HG02840 (cell line): Measurements from ENCODE around the gene LIG4.
"Not testable (repeated sequence)": the region's sequence is repeated elsewhere in the genome, so short reads cannot be mapped to it uniquely, and the experiment has no call there.

ENCODE experiments used
- ATAC-seq: cut with Tn5 transposase; IDR thresholded peaks from one replicate; pipeline ENCODE4 v1.9.1; 2021; ENCODE audit warnings: mild to moderate bottlenecking, moderate library complexity, moderate number of reproducible peaks; ENCODE audit not compliant: unreplicated experiment, low FRiP score

Gene LIG4

DNA sequence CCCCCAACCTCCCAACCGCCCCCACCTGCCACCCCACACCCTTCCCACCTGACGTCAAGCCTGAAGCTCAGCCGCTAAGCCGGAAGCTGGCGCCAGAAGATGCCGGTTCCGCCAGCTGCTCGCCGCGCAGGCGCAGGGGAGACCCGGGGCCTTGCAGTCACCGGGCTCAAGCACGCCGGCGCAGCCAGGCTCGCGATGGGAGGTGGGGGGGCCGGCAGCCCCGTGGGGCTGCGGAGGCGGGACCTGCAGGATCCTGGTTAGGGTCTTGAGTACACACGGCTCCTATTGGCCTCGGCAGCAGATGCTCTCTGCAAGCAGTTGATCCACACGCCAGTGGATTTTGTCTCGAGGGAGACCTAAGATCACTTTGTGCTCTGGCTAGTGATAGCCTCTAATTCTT, at the start of gene LIG4:
Gene LIG4 (minus strand): TSS at position 101 of the 400 bp plus-strand sequence. CDS start 4,268 bp downstream, outside the sequence.
- ATAC-seq = peak; percentile 55

DNA sequence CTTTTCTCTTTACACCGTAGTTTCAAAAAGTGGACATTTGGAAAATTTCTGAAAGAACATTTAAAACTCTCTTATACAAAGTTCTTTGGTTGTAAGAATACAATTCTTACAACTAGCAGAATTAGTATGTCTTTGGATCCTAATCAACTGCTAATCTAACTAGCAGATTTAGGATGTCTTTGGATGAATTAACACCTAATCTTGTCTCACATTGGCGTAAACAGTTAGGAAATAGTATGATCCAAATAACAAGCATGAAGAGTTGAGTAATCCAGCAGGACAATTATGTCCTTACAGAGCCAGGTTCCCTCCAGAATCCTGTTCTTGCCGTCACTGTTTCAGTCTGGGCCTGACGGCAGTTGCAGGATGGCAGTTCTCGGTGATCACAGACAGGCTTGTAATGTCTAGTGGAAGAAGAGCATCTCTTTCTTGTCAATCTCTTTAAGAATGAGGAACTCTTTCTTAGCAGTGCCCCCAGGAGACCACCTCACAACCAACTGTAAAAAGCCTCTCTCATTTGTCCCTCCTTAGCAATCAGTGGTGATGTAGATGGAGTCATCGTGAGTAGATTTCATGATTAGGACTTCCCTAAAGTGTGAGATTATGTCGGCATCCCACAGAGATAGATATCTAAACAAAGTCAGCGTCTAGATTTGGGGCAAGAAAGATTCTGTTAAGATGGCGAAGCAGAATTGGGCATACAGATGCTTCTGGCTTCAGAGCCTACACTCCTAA, 48.5 kb upstream of the LIG4 start:
- no peak for ATAC-seq

DNA sequence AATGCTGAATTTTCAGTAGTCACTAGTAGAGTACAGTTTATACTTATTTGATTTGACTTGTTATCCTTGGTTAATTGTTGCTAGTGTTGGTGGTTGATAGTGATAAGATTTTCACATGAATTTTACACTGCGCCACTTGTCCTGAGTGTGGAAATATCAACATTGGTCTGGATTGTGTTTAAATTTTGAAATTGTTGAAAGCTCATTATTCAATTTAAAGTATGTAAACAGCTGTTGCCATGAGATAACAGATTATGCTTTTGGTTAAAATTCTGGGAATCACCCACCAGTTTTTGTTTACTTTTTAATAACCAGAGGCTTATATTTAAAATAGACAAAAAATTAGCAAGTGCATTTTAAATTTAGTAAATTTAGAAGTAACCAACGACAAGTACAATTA, 41.9 kb upstream of the LIG4 start:
- ATAC-seq = no peak

DNA sequence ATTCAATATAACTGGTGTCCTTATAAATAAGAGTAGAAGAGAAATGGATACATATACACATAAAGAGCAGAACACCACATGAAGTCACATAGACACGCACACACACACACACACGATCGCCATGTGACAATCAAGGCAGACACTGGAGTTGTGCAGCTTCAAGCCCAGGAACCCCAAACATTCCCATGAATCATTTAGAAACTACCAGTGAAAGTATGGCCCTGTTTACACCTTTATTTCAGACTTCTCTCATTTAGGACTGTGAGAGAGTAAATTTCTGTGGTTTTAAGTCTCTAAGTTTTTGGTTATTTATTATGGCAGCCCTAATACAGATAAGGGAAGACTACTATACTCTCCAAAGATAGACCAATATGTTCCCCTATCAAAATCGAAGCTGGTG, 33.8 kb upstream of the LIG4 start:
- ATAC-seq = no peak

DNA sequence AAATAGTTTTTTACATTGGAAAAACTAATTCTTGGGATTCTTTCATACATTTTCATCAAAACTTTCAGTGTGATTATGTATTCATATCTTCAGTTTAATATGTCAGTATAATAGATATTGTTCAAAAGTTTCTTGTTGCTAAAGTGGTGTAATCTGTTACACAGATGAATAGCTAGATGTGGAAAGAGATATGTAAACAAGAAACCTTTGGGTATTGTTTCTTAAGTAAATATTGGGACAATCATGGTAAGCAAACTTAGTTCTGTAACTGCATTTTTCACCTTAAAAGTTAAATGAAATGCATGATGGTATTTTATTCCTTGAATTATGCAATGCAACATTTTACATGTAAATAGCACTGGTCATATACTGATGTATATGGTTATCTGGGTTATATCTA, 15.0 kb upstream of the LIG4 start:
- ATAC-seq = no peak

DNA sequence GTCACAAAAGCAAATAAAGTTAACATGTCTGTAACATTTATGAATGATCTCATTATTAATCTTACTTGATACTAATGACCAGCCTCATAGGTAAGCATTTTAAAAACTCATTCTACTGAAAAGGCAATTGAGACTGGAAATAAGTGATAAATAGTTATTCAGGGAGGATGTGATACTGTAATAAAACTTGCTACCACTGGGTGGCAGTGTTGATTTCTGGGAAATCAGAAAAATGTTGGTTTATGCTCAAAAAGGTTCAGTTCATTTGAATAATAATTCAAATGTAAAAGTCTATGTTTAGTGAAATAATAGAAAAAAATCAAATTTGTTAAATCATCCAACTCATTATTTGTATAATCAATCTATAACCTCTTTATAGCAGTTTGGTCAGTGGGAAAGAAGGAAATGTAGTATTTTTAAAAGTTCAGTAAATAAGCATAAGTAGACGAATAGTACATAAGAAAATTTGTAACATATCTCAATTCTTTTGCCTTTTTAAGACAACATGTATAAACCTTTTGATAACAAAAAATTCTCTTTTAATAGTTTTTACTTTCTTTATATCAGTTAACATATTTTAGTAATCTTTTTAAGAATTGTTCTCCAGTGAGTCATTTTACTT, 12.4 kb upstream of the LIG4 start:
- no peak for ATAC-seq

DNA sequence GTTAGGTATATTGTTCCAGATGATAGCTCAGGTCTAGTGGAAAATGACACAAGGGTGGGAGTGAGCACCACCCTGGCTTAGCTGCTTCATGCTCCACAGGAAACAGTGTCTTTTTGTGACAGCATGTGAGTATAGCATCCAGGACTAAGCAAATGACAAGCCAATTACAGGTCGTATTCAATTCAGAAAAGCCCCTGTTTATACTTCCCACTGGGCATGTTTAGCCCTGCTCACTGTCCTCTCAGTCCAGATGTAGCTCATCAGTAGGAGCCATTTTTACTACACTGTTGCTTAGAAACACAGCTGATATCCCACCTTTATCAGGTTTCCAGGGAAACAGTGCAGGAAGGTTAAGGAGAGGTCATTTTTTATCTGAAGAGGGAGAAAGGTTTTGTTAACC, 10.8 kb upstream of the LIG4 start:
- ATAC-seq = no peak

DNA sequence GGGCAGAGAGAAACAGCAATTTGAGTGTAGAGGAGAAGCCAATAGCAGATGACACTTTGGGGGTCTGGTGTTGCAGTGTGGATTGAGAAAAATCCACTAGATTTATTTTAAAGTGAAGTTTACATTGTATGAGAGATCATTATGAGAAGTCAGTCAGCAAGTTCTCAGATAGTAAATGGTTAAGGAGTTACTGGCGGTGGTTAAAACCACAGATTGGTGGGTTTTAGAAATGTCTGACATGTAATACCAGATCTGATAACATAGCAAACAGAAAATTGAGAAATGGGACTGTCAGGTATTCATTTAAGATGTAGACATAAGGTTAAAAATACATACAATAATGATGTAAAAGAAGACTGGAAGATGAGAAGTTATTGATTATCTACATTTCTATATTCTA, 10.1 kb upstream of the LIG4 start:
- ATAC-seq = no peak

DNA sequence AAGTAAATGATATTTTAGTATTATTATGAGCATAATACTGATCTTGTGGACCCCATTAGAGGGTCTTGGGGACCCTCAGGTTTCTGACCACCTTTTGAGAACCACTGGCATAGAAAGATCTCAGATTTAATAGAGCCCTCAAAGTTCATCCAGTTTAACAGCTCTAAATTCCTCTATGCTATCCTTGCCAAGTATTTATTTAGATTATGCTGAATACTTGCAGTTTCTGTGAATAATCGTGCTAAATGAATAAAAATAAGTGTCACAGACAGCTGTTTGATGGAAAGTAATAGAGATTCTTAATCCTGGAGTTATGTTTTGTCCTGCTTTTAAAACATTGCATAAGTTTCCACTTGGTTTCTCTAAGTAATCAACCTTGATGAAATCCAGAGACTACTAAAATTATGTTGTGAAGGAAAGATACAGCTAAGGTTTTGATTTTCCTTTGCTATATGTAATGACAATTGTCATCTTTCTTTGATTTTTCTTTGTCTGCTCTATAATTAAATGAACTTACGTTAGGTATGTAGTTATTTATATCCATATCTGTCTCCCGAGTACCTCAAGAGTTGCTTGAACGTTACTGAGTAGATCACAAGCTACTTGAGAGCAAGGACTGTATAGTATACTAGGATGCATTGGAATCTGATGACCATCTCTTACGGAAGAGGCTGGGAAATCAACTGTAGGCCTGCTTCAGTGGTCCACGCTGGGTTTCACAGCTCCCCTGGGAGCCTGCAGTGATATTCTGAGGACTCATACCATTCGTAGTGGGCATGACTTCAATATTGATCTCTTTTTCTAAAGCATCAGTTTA, 8.6 kb upstream of the LIG4 start:
- ATAC-seq = no peak

DNA sequence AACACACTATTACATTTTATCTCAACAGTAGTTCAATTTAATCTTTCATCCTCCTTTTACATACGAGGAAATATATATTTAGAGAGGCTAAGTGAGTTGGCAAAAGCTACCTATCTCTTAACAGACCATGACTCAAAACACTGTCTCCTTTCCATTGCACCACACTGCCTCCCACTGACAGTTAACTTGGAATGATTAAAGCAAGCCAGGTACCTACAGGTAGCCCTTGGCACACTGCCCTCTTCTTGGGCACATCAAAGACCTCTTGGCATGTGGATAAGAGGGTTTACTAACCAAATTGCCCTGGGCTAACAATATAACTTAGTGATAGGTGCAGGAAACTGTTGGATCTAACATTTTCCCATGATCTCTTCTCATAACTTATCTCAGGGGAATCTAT, 4.7 kb upstream of the LIG4 start:
- ATAC-seq = no peak

DNA sequence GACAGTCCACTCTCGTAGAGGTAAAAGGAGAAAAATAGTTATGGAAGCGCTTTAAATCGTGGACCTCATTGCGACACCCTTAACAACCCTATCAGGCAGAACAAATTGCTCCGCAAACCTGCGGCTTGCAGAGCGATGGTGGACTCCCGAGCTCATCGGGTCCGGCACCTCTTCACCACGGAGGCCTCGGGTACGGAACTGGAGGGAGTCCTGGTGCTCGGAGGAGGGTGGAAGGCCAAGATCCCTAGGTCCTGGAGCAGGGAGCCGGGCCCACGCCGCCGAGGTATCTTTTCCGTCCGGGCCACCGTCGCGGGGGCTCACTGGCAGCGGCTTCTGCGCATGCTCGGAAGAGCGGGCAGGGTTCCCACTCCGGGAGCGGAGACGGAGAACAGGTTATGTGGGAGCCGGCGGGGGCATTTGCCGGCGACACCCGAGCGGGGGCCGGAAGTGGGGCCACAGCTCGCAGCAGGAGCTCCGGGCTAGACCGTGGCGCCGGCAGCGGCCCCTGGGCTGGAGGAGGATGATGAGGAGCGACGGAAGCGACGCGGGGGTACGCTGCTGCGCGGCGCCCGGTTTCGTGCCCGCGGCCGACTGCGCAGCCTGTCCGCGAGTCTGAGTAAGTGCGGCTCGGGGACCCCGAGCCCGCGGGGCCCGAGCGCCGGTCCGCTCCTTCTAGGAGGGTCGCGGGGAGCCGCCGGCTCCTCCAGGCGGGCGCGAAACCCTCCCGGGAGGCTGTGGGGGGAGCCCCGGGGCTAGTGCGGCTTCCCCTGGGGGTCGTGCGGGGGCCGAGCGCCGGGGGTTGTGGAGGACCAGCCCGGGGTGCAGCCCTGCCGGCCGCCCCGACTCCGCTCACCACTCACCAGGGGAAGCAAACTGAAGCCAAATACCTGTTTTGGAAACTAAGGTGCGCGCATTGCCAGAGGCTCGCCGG, 3.0 kb upstream of the LIG4 start, which contains the start of gene ABHD13:
Gene ABHD13 (plus strand): TSS at position 349 of the 931 bp plus-strand sequence. CDS start 10,827 bp downstream, outside the sequence.
- ATAC-seq = peak; percentile 81

DNA sequence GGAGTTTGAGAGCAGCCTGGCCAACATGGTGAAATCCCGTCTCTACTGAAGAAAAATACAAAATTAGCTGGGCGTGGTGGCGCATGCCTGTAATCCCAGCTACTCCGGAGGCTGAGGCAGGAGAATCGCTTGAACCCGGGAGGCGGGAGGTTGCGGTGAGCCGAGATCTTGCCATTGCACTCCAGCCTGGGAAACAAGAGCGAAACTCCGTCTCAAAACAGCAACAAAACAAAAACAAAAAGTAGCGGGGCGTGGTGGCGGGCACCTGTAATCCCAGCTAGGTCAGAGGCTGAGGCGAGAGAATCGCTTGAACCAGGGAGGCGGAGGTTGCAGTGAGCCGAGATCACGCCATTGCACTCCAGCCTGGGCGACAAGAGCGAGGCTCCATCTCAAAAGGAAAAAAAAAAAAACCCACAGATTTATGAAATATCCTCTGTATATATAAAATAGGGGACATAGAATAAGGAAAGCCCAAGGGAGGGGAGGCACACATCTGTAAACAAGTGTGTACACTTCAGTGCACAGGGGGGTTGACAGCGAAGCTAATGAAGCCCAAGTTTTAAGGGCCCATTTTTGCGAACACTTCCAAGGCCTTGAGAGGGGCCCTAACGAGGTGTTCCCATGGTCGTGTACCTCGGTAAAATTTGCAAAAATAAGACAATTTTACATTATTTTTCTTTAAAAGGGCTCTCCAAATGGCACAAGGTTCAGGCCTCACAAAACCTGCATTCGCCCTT, 2.1 kb upstream of the LIG4 start:
- ATAC-seq = not testable (repeated sequence)

DNA sequence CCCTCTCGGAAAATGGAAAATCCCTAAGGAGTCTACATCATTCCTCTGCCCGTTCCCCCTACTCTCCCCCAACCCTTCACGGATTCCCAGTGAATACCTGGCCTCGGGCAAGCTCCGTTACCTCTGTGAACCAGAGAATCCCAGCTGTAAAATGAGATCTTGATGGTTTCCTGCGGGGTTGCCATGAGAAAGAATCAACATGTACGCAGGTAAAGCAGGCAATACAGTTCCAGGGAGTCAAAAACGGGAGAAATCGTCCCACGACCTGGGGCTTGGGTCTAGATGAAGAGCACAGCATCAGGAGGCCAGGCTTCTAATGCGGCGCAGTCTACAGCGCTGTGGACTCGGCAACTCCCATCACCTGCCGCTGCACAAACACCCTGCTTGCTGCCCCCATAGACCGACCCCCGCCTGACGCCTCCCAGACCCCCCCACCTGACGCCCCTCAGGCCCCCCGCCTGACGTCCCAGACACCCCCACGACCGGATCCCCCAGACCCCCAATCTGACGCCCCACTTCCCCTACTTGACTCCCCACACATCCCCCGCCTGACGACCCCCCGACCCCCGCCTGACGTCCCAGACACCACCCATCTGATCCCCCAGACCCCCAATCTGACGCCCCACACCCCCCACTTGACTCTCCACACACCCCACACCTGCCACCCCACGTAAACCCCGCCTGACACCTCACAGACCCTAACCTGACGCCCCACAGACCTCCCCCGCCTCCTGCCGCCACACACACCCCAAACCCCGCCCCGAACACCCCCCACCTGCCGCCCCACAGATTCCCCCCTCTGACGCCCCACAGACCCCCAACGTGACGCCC, 680 bp downstream of the LIG4 start:
- no peak for ATAC-seq

DNA sequence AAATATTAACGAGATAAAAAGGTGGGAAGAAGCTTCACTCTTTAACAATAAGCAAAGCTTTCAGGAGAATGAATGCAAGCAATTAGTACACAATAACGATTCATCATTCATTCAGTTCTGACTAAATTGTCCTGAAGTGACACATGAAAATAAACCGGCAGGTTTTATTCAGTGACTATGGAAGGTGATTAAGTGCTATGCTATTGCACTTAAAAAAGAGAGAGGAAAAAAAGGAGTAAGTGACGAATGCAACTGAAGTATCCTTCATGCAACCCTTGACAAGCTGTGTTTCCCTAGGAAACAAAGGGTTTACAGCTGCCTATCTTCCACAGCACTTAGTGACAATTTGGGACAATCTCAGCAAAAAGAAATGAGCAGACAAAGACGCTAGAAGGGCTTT, 1.4 kb downstream of the LIG4 start:
- no peak for ATAC-seq

DNA sequence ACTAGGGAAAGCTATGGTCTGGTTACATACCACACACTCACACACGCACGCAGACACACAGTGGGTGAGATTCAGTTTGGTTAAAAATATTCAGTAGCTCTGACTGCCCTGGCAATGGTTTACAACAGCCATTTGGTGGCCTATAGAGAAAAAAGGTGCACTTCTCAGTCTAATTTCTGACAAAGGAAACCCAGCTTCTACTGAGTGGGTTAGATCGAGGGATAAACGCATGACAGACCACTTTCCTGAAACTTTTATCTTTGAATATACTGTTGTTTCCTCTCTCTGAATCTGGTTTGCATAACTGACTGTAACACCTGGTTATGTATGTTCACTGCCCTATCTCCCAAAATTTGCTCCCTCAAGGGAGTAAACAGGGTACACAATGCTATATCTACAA, 2.5 kb downstream of the LIG4 start:
- ATAC-seq = peak; percentile 56

DNA sequence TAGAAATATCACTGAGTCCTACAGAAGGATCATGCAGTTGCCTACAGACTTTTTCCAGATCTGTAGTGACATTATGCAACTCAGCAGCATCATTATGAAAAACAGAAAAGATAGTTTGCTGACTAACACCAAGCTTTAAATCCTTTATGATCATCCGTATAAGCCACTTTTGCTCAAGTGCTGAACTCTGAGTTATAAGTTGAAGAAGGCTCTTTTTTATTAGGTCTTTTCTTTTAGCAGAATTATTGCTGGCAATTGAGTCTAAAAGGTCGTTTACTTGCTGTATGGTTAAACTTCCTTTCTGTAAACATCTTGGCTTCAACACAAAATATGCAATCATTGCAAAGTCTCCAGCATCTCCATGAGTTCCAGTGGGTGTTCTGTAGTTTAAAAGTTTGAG, 4.8 kb downstream of the LIG4 start:
- no peak for ATAC-seq

DNA sequence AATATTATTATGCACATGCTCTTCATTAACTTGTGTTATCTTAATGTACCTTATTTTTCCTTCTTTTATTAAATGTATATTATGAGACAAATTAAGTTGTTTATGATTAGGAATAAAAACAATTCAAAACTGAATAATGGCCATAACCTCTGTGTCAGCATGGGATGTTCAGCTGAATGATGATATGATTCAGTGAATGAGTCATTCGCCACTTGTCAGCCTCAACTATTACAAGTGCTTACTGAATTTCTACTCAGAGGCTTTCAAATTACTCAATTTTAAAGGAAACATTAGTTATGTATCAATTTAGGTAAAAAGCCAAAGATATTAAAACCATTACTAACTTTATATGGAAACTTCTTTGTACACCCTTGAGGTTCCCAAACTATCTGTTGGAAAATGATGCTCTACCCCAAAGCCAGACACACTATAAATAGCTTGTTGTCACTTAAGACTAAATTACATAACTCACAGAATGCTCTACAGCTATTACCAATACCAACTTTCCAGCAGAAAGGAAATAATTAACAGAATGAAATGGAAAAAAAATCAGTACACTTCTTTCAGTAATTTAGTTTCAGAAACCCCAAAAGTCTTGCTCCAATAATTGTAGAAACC, 14.4 kb downstream of the LIG4 start:
- ATAC-seq = no peak

DNA sequence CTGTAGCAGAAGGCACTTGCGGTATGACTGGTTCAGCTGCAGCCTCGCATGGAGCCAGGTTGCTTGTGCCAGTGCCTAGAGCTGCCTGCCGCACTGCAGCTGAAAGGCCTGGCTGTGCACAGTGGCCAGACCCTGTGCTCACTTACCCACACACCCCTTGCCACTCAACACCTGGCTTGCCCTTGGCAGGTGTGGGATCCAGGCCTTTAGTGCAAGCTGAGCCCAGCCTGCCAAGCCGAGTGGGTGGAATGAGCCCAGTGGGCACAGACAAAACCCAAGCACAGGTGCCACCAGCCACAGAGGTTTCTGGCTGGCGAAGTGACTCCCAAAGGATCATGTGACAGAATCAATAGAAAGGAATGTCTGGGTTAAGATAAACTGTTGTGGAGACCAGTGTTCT, 19.5 kb downstream of the LIG4 start:
- ATAC-seq = no peak
